Ramos (cell line): ENCODE data around the gene SDCCAG8.

Source experiments
- in situ Hi-C: fragments of 300-500 bp; cut with MboI; formaldehyde crosslinking; loops from one replicate; pipeline ENCODE4 v1.14.3; 2022; ENCODE audit warnings: low sequenced_read_pairs; ENCODE audit not compliant: unreplicated experiment

Gene SDCCAG8

GRCh38 chr1:243493156-243494129 lies 237.6 kb downstream of the SDCCAG8 start:
- in situ Hi-C loops = no loop called here

- in situ Hi-C loops = no loop called here
These were observed 239.0 kb downstream of the SDCCAG8 start for GRCh38 chr1:243494741-243495431.

DNA sequence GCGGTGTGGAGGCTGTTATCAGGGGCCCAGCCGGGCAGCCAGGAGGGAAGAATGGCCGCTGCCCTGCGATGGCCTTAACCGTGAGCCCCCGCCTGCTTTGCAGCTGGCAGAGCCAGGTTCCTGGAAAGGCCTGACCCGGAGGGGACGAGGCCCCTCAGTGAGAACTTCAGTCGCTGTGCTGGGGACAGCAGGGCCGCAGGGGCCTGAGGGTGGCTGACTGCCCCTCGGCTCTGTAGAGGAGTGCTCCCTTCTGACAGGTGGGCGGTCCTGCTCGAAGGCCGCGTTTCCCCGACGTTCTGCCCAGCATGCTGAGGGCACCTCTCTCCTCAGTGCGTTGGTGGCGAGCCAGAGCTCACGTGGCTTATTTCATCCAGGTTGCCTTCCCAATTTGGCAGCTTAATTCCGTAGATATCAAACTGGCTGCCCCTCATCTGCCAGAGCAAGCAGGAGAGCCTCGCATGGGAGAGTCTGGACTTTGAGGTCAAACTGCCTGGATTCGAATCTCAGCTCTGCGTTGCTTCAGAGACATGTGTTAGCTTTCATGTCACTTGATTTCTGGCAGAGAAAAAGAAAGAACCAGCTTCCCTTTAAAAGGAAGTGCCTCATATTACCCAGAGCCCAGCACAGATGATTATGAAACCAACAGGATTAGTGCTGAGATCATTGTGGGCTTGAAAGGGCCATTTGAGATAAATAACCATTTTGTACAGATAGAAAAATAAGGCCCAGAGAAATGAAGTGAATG lies 239.8 kb downstream of the SDCCAG8 start:
- in situ Hi-C loops = no loop called here

- in situ Hi-C loops = no loop called here
These were observed 240.4 kb downstream of the SDCCAG8 start for GRCh38 chr1:243496187-243496646.

DNA sequence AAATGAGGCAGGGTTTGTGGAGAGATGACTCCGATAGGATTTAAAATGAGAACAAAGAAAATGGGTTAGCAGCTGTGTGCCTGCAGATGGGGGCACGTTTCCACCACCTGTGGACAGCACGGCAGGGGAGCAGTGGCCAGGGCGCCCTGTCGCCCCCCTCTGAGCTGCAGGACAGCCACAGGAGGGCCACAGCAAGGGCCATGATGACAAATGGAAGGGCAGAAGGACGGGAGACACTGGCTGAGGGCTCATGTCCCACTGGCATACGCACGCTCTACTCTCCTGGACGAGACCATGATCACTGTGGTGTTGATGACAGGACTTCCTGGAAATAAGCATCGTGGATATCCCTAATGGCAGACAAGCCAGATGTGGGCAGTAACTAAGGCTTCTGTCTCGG lies 241.0 kb downstream of the SDCCAG8 start:
- in situ Hi-C loops = no loop called here

DNA sequence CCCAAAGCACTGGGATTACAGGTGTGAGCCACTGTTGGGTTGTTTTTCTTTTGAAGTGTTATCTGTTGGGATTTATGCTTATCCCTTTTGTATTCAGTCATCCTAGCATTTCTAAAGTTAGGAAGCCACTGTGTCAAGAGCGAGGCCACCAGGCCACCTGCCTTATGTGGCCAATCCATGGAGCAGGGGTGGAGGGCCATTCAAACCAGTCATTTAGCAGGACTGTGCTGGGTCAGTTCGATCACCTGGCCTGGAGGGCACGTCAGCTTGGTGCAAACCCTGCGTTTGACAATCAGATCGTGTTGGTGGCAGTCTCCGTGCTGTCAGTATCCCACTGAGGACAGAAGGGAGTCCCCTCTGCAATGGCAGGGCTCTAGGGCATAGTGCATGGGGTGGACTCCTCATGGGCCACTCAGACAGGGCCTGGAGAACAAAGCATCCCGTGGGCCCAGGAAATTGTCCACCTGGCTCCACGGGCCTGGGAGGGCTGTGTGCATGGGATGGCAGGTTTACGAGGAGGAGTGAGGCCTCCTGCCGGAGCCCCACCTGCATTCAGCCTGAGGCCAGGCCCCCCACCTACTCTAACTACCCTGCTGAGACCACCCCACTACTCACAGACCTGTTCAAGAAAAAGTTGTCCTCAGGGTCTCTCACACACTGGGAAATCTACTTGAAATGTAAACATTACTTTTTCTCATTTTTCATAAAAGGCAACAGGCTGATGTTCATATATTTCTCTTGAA lies 242.3 kb downstream of the SDCCAG8 start:
- in situ Hi-C loops = no loop called here

- in situ Hi-C loops = no loop called here
These were observed 243.4 kb downstream of the SDCCAG8 start for GRCh38 chr1:243499248-243499647.

DNA sequence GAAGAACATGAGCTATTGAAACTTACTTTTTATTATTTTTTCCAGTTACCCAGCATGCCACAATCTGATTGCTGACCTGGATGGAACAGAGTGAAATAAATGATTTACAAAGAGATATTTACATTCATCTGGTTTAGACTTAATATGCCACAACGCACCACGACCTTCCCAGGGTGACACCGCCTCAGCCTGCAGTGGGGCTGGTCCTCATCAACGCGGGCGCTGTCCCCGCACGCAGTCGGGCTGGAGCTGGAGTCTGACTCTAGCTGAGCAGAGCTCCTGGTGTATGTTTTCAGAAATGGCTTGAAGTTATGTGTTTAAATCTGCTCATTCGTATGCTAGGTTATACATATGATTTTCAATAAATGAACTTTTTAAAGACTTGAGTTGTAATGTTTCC lies 243.9 kb downstream of the SDCCAG8 start:
- in situ Hi-C loops = no loop called here

DNA sequence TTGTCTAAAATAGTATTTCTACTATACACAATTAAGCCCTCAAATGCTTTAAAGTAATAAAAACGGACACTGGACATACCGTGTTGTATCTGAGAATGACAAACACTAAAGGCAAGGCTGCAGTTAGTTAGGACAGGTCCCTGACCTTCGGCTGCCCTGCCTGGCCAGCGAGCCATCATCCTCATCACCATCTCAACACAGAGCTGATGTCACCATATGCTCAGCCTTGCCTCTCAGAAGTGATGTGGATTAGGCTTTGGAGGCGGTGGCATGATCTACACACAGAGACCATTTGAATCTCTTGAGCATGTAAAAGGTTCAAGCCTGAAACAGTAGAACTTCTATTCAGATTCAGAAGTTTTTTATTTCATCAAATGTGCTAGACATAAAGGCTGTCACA lies 244.7 kb downstream of the SDCCAG8 start:
- in situ Hi-C loops = no loop called here

DNA sequence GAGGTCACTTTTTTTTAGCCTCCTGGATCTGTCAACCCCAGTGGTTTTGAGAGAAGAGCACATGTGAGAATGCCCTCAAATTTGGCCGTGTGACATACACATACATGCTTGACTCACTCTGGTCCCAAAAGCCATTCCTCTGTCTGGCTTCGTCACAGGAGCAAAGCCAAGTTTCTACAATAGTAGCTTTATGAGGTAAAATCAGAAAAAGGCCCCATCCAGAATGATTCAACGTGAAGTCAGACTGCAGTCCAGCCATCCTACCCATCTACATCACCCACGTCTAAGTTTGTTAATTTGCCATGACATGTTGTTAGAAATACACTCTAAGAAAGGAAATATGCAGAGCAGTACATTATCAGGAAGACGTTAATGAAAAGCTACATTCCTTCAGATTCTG lies 245.2 kb downstream of the SDCCAG8 start:
- in situ Hi-C loops = no loop called here

- in situ Hi-C loops = no loop called here
These were observed 247.3 kb downstream of the SDCCAG8 start for GRCh38 chr1:243503155-243503554.

DNA sequence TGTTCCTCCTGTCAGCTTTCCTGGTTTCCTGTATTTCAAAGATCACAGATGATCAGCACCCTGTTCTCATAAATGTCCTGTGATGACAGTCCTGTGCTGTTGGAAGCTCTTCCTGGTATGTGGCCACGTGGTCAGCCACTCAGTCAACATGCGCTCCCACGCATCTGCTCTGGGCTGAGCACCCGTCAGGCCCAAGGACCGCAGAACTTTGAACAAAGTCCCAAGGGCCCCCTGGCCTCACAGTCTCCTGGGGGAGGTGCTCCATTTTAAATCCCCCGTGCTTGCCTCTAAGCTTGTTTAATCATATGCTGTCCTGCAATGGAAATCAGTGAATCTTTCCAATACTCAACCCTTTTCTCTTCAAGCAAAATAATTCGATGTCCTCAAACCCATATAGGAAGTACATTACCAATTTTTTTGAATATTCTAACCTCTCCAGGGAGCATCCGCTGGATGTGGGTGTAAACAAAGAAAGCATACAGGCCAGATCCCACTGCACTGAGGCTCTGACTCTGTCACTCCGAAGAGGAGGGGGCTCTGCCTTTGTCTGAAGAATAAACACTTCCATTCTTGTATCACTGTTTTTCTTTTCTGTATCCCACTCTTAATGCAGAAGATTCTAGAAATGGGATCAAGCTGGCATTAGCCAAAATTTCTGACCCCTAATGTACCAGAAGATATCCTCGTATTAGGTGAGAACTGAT lies 250.3 kb downstream of the SDCCAG8 start:
- in situ Hi-C loops = no loop called here

- in situ Hi-C loops = no loop called here
These were observed 251.3 kb downstream of the SDCCAG8 start for GRCh38 chr1:243507001-243507671.

- in situ Hi-C loops = no loop called here
These were observed 251.9 kb downstream of the SDCCAG8 start for GRCh38 chr1:243507672-243508302.

DNA sequence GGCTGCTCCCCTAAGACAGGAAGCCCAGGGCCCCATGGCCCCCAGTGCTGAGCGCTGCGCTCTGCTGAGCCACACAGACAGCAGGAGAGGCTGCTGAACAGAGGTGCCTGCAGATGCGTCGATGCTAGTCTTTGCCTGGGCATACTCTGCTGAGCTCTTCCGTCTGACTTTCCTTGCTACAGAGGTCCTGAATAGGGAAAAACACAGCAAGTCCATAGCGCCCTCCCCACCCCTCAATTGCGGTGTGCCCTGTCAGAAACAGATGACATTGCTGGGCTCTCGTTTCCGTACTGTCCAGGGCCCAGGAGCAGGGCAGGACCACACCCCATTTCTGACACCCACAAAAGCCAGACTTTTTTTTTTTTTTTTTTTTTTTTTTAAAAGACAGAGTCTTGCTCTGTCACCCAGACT lies 252.5 kb downstream of the SDCCAG8 start:
- in situ Hi-C loops = no loop called here

- in situ Hi-C loops = no loop called here
These were observed 253.1 kb downstream of the SDCCAG8 start for GRCh38 chr1:243508943-243509342.

DNA sequence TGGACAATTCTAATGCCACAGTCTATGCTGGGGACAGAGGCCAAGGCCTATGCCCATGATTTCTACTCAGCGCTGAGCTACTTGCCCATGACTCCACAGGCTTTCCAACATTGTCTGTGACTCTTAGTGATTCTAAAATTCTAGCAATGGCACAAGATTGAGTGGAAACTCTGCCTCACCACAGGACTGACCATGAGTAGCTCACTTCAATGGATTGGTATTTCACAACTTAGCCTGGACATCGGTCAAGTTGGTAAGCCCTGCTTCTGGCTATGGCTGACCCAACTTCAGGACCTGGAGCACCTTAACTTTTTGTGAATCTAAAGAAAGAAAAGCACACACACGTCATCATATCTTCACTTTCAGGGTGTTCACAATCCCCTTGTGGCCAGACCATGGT lies 255.1 kb downstream of the SDCCAG8 start:
- in situ Hi-C loops = no loop called here

- in situ Hi-C loops = no loop called here
These were observed 258.1 kb downstream of the SDCCAG8 start for GRCh38 chr1:243513726-243514491.
